Dermis blood vessel endothelial cell (primary cell): ENCODE measurements around the gene SLC22A15. TPM values are rescaled to one million over a fixed set of nuclear protein-coding genes. Genes with fewer than 3 reads are reported as not detected.
"Not testable (repeated sequence)": the region's sequence is repeated elsewhere in the genome, so short reads cannot be mapped to it uniquely, and the experiment has no call there.

ENCODE experiments used
- DNase-seq: peaks from one replicate; pipeline ENCODE4 v3.0.0; 2010
- total RNA-seq: library from RNA; depleted of rRNA; stranded (reverse); fragments of >200 nt; gene quantifications from 2 replicates; pipeline ENCODE4 v1.2.3, GENCODE V29; 2014

The SLC22A15 gene
- total RNA-seq = 0.17 TPM in 1 of 2 replicates, not detected in the other

DNA sequence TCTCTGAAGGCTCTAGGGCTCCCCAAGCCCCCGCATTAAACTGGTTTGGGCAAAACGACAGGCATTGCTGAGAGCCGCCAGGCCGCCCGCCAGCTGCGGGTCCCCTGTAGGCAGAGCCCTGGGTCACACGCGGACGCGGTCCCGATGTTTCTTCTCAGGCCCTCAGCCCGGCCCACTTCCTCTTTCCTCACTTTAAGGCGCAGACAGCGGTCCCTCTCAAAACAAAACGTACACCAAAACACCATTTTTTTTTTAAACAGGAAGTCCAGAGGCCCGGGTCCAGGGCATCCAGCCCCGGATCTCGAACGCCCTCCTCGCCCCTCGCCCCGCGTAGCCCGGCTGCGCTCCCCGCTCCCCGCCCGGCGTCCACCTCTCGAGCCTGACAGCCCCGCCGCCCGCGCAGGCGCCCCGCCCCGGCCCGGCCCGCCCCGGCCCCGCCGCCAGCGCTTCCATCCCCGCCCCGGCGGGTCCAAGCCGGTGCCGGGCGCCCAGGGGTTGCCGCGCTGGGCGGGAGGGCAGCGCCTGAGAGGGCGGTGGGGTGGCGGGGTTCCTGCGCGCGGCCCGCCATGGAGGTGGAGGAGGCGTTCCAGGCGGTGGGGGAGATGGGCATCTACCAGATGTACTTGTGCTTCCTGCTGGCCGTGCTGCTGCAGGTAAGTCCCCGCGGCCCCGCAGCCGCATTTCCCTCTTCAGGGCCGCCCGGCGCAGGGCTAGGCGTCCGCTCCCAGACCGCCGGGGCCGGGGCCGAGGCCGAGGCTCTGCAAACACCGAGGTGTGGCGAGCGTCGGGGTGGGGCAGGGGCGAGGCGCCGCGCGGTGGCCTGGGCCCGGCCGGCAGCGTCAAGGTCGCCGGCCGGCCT lies at the start of gene SLC22A15:
Gene SLC22A15 (plus strand): TSS at position 452 of the 859 bp plus-strand sequence. CDS start 115 bp downstream, at position 567.
- peak; percentile 7 for DNase-seq

- DNase-seq = no peak
Measured at GRCh38 chr1:115927971-115928370, 48.3 kb upstream of the SLC22A15 start.

DNA sequence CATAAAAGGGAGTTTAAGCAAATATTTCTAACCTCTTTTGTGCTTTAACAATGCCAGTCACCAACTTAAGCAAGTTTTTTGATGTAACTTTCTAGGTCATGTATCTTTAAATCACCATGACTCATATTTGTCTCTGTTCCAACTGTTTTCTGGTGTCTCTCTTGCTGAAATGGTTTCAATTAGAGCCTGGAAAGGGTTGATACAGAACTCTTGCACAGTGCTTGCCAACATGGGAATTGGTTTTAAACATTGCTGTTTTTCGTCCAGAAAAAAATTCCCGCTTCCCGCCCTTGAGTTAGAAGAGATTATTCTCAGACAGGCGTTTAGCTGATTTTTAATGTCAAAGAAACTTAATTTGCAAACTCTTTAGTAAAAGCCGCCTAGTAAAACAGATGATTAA lies 46.4 kb upstream of the SLC22A15 start:
- no peak for DNase-seq

DNA sequence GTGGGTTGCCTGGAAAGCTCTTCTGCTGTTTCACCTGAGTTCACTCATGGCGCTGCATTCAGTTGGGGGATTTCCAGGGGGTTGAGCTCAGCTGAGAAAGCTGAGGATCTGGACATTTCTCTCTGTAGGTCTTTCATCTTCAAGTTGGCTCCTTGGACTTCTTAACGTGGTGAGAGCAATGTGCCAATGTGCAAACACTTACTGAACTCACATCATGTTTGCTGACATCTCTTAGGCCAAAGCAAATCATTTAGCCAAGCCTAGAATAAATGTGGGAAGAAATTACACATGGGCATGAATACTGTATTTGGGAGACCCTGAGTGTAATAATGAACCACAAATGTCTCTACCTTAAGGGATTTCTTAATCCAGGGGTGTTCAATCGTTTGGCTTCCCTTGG lies 42.7 kb upstream of the SLC22A15 start:
- no peak for DNase-seq

- DNase-seq = no peak
Measured at GRCh38 chr1:115939455-115939854, 36.9 kb upstream of the SLC22A15 start.

DNA sequence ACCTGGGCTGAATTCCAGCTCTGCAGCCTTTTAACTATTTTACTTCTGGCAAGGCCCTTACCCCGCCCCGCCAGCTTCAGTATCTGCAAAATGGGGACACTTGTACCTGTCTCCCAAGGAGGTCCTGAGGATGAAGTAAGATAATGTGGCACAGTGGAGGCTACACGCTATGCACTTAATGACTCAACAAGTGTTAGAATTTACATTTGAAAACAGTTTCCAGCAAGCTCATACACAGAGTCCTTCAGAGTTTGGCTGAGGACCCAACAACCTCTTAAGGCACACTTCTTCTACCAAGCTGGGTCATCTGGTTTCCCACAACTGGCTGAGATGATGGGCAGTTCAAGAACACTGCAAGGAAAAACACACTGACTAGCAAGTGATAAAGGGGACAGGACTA lies 30.2 kb upstream of the SLC22A15 start:
- DNase-seq = no peak

DNA sequence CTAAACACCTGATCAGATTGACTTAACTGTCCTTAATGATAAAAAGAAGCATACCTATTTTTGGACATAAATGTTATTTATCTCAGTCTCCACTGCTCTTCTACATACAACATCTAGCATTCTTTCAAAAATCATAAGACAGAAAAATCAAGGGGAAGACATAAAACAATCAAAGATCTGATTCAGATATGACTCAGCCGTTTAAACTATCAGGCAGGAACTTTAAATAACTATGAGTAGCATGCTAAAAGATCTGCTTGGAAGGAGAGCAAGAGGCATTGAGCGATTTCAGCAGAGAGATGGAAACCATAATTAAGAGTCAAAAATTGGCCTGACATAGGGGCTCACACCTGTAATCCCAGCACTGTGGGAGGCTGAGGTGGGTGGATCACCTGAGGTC lies 27.2 kb upstream of the SLC22A15 start:
- DNase-seq = no peak

GRCh38 chr1:115951560-115951959 lies 24.8 kb upstream of the SLC22A15 start:
- DNase-seq = no peak

- no peak for DNase-seq
Measured at GRCh38 chr1:115952547-115952946, 23.8 kb upstream of the SLC22A15 start.

GRCh38 chr1:115953180-115953579 lies 23.1 kb upstream of the SLC22A15 start:
- DNase-seq = no peak

DNA sequence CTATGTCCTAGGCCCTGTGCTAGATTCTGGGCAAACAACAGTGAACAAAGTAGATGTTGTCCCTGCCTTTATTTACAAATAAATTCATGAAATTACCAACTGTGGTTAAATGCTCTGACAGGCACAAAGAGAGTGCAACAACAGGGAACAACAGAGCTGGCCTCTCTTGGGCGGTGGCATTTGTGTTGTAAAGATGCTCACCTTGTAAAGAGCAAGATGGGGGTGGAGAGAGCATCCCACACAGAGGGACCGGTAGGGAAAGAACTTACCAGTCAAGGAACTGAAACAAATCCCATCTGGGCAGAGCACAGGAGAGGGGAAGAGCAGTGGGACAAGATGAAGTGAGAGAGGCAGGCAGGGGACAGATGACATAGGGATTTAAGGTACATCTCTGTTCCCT lies 21.6 kb upstream of the SLC22A15 start:
- no peak for DNase-seq

DNA sequence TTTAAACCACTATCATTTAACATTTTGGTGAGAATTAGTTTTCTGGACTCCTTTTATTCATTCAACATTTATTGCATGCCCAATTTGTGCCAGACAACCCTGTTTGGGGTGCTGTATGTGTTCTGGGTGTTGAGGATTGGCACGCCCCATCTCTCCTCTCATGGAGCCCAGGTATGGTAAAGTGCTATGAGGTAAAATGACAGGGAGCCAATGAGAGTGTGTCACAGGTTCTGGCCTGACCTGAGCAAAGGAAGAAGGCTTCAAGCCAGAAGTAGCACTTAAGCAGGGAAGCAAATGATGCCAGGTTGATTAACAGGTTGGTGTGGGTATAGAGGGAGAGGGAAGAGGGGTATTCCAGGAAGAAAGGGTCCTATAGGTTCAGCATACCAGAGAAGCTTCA lies 21.1 kb upstream of the SLC22A15 start:
- DNase-seq = no peak

GRCh38 chr1:115958866-115959265 lies 17.4 kb upstream of the SLC22A15 start:
- DNase-seq = no peak

GRCh38 chr1:115969509-115969908 lies 6.8 kb upstream of the SLC22A15 start:
- DNase-seq = no peak

- not testable (repeated sequence) for DNase-seq
Measured at GRCh38 chr1:115971778-115972177, 4.5 kb upstream of the SLC22A15 start.

DNA sequence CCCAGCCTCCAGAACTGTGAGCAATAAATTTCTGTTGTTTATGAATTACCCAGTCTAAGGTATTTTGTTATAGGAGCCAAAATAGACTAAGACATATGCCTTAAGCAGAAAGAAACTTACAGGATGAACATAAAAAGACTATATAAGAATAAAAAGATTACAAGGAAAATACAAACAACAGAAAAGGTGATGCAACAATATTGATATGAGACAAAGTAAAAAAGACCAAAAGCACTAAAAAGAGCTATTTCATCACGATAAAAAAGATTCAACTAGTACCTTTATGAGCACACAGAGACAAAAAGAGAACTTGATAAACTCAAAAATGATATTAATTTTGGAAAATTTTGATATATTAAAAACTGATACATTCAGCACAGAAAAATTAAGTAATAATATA lies 3.2 kb upstream of the SLC22A15 start:
- no peak for DNase-seq

GRCh38 chr1:115975569-115976061 lies 698 bp upstream of the SLC22A15 start:
- no peak for DNase-seq

DNA sequence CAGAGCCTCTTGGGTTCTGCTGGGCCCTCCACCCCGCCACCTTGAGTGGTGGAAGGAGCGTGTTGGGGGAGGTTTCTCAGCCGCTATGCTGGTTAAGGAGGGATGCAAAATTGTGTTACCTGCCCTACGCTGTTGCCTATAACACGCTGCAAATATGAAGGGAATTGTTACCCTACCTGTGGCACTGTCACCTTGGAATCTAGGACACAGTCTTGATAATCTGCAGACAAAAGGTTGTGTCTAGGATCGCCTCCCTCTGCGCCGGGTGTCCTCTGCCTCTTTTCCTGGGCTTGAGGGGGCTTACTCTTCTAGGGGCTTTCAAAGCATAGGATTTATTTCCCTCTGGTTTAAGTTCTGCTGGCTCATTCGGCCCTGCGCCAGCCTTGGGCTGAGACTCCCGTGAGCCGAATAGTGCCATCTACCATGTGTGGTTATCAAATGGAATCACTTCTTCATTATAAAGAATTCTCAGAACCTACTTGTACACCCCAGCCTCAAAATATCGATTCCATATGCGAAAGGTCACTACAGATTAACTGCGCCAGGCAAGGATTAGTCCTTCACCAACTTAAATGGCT lies 697 bp downstream of the SLC22A15 start:
- no peak for DNase-seq

GRCh38 chr1:115977499-115978258 lies 1.4 kb downstream of the SLC22A15 start:
- no peak for DNase-seq

GRCh38 chr1:115978292-115978941 lies 2.1 kb downstream of the SLC22A15 start:
- no peak for DNase-seq

DNA sequence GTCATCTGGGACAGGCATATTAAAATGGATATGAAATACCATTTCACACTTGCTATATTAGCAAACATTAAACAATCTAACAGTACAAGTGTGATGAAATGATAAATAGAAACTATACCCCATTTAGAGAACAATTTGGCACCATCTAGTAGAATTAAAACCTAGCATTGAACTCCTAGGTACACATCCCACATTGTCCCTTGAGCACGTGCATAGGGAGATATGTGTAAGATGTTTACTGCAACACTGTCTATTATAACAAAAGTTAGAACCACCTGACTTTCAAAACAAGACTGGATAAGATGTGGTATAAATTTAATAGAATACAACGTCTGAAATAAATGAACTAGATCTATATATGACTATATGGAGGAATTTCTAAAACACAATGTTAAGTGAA lies 3.8 kb downstream of the SLC22A15 start:
- DNase-seq = no peak
